Prostate gland (tissue), 2 donors: ENCODE data around the gene HMX3.

Experiments
- CTCF ChIP-seq, 4 experiments: fragments of 200-600 bp in 2 of 4; fragments of 450-650 bp in 2 of 4; sonication (generic) in 2 of 4; IDR thresholded peaks; 1 replicate in 3 of 4; 2 replicates in 1 of 4; pipeline ENCODE4 v1.5.1; 2016 to 2019; ENCODE audit warnings: antibody characterized with exemption in 4 of 4, mild to moderate bottlenecking in 2 of 4, moderate library complexity in 2 of 4
- POLR2A ChIP-seq: fragments of 450-650 bp; IDR thresholded peaks from one replicate; pipeline ENCODE4 v1.6.1; 2016; ENCODE audit warnings: antibody characterized with exemption, mild to moderate bottlenecking

DNA sequence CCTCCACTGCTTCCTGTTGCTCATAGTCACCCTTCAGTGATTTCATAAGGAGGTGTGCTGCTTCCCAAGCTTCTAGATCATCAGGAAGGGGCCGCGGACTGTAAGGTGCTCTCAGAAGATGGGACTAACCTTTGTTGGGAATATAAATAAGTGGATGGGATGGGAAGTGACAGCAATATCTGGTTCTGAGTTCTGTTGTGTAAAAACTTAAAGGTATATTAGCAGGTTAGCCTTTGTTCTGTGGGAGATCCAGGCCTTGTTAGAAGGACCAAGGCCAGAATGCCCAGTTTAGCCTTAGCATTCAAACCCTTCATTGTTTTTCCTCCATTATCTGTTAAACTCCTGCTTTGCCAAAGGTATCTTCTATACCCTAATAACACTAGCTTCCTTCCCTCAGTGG is 30.8 kb downstream of the HMX3 start:
- no peak for TF ChIP-seq POLR2A
- TF ChIP-seq CTCF (IDR thresholded peaks at IDR 0.05), result no peak
